GM21381 (cell line): ENCODE results near the gene CD72.
"Not testable (repeated sequence)": the region's sequence is repeated elsewhere in the genome, so short reads cannot be mapped to it uniquely, and the experiment has no call there.

Experiments used
- ATAC-seq: cut with Tn5 transposase; IDR thresholded peaks from one replicate; pipeline ENCODE4 v1.9.1; 2021; ENCODE audit warnings: mild to moderate bottlenecking, moderate library complexity; ENCODE audit not compliant: unreplicated experiment

Gene CD72

DNA sequence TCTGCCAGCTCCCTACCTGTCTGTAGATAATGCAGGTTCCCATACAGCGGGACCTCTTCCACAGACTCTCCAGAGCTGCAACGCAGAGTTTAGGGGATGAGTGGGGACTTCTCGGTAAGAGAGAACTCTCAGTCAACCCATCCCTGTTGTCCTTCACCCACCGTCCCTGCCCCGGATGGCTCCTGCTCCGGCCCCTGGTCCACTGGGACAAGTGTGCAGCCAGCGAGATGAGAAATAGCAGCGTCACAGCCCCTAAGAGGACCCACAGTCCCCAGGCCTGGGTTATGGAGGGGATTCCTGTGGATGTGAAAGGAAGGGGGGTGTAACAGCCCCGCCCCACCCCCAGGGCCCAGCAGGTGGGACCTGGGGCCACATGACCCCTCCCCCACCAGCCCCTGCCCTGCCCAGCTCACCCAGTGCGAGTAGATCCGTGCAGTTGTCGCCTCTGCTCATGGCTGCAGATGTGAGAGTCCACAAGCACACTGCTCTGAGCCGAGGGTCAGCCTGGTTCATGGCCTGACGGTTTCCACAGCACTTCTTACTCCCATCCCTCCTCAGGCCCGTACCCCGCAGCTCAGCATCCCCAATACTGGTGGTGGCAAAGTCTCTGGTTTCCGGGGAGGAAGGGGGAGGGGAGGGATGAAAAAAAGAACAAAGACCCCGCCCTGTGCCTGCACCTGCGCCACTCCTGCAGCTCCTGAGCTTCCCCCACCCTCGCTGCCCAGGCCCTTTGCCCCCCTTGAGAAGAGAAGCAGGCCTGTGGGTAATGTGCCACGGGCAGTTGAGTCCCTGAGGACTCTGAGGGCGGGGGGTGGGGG lies 32.3 kb upstream of the CD72 start, which contains the start of gene SIT1:
TSS of gene SIT1 (minus strand) at position 591 of the 818 bp plus-strand sequence. CDS start at position 513, 78 bp downstream.
- no peak for ATAC-seq

- ATAC-seq = no peak
These were observed 31.5 kb upstream of the CD72 start for GRCh38 chr9:35649431-35650340.

DNA sequence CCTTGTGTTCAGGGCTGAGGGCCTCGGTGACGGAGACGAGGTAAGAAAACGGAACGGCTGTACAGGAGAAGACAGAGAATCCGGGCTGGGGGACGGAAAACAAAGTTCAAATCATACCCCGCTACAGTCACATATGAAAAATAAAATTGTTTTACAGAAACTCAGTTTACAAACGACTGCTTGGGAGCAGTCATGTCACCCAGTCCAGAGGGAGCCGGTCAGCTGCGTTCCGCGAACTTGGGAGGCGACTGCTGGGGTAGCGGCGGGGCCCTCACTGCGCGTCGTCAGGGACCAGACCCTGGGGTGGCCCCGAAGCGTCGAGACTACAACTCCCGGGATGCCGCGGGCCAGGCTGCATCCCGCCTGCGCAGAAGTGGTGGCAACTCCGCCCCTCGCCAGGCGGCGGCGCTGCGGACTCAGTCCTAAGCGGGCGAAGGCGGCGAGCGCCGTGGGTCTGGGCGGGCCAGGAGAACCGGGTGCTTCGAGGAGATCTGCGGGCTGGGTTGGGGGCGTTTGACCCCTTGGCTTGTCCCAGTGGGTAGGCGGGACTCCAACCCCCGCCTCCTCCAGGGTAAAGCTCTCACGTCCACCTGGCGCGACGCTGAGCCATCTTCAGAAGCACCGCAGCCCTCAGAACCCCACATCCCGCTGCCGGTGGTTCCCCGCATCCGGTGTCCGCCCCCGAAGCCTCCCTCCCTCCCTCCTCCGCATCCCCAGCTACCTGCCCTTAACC lies 28.5 kb upstream of the CD72 start:
- ATAC-seq = peak; percentile 90

DNA sequence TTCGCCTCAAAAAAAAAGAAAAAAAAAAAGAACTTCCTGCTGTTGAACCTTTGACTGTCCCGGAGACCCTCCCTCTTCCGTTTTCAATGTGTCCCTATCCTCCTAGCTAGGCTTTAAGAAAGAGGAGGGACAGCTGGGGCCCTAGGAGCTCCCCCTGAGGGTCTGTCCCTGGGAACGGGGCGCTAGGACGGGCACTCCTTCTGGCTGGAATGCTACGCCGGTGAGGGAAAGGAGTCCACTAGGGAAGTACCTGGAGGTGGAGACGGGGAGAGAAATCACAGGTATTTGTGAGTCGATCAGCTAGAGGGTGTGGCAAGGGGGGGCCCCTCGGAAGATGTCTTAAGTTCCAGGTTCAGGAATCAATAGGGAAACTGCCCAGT lies 27.9 kb upstream of the CD72 start:
- ATAC-seq = no peak

GRCh38 chr9:35645736-35646135 lies 27.5 kb upstream of the CD72 start:
- not testable (repeated sequence) for ATAC-seq

GRCh38 chr9:35643046-35643445 lies 24.8 kb upstream of the CD72 start:
- no peak for ATAC-seq

- ATAC-seq = not testable (repeated sequence)
These were observed 23.3 kb upstream of the CD72 start for GRCh38 chr9:35641478-35641877.

DNA sequence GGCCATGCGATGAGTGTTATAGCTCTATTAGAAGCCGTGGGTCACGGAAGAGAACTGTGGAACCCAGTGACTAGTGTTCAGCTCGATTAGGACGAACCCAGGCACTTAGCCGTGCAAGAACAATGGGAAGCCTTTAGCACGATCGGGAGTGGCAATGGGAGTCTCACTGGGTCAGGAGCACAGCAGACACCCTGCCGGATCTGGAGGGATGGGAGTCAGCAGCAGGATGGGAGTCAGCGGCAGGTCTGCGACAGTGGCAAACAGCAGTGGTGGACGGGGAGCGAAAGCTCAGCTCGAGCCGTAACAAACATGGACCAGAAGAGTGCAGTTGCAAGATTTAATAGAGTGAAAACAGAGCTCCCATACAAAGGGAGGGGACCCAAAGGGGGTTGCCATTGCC lies 22.2 kb upstream of the CD72 start:
- not testable (repeated sequence) for ATAC-seq

DNA sequence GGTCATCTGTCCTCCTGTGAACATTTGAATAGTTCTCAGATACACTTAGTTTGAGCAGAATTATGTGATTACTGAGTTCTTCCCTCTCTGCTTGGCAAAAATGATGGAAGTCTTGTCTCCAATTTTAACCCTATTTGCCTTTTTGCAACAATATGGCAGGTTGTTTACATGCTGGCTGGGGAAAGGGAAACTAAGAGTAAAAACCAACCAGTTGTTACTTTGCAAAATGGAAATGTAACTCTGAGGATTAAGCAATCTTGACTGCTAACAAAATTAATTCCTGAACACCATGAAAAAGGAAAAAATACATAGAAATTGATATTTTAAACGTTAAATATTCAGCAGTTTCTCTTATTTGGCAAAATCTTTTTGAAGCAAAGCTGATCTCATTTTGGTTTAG lies 21.4 kb upstream of the CD72 start:
- no peak for ATAC-seq

DNA sequence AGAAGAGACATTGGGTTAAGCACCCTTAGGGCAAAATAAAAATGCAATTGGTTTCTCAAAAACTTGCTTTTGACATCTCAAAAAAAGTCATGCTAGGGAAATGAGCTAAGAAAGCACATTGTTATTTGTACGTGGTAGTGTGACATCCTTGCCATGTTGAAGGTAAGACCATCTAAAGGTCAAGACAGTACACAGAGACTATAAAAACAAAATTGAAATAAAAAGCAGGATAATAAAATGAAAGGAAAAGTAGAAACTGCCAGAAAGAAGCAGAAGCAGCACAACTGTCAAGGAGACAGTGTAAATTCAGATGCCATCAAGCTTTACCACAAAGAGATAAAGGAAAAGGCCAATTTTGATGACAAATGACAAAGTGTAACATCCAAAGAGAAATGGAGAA lies 21.0 kb upstream of the CD72 start:
- not testable (repeated sequence) for ATAC-seq

- ATAC-seq = not testable (repeated sequence)
These were observed 20.5 kb upstream of the CD72 start for GRCh38 chr9:35638751-35639150.

DNA sequence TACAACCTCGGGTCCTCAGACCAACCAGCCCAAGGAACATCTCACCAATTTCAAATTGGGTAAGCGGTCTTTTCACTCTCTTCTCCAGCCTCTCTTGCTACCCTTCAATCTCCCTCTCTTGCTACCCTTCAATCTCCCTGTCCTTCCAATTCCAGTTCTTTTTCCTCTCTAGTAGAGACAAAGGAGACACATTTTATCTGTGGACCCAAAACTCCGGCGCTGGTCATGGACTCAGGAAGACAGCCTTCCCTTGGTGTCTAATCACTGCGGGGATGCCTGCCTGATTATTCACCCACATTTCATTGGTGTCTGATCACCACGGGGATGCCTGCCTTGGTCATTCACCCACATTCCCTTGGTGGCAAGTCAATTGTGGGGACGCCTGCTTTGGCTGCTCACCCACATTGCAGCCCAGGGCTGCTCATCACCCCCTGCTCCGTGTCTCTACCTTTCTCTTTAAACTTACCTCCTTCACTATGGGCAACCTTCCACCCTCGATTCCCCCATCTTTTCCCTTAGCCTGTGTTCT lies 19.3 kb upstream of the CD72 start:
- ATAC-seq = not testable (repeated sequence)

DNA sequence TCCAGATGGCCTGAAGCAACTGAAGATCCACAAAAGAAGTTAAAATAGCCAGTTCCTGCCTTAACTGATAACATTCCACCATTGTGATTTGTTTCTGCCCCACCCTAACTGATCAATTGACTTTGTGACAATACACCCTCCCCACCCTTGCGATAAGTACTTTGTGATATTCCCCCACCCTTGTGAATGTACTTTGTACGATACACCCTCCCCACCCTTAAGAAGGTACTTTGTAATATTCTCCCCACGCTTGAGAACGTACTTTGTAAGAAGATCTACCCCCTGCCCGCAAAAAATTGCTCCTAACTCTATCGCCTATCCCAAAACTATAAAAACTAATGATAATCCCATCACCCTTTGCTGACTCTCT lies 18.6 kb upstream of the CD72 start:
- ATAC-seq = not testable (repeated sequence)

DNA sequence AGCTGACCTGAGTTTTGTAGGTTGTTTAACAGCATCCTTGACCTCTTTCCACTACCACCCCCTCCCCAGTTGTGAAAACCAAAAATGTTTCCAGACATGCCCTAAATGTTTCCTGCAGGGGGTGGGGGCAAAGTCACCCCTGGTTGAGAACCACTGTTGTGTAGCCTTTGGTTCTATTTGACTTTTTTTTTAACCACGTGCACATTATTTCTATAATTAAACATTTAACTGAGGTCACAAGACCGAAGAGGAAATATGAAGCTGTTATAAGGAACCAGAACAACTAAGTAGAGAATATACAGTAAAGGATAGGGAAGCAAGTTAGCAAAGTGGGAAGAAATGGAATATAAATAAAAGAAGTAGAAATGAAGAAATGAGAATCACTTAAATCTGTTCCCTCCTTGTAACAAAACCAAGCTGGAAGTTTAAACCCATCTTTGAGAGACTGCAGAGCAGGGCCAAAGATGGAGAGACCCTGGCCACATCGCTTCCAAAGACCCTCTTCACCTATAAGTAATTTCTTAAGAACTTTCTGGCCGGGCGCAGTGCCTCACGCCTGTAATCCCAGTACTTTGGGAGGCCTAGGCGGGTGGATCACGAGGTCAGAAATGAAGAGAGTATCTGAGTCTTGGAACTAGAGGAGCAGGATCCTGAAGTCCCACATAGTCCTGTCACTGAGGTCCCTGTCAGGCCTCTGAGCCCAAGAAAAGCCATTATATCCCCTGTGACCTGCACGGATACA lies 18.1 kb upstream of the CD72 start:
- ATAC-seq = no peak

DNA sequence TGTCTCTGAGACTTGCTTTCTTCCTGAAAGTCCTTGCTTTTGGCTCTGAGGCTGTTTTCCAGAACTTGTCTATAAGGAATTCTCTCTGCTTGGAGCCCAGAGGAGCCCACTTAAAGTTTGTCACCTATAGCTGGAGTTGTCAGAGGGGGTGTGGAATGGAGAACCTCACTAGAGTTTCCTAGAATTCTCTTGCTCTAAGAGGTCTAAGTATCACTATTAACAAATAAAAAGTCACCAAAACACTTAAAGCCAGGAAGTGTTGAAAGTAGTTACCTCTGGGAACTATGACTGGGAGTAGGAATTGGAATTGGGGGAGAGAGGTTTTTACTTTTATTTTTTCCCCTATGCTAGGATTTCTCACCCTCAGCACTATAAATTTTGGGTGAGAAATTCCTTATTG lies 17.5 kb upstream of the CD72 start:
- no peak for ATAC-seq

GRCh38 chr9:35629597-35629996 lies 11.4 kb upstream of the CD72 start:
- no peak for ATAC-seq

- ATAC-seq = no peak
These were observed 10.3 kb upstream of the CD72 start for GRCh38 chr9:35628389-35628991.

DNA sequence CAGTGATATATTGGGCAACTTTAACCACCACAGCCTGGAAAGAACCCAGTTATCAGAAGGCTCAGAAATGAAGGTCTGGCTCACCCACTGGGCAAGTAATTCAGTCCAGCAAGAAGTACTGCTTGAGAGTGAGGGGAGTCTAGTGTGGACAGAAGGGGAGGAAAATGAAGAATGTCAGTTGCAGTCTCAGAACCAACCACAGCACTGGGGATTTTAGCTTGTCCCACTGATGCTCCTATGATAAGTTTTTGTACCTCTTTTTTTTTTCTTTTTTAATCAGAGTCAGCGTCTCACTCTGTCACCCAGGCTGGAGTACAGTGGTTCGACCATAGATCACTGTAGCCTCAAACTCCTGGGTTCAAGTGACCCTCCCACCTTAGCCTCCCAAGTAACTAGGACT lies 9.4 kb upstream of the CD72 start:
- no peak for ATAC-seq

DNA sequence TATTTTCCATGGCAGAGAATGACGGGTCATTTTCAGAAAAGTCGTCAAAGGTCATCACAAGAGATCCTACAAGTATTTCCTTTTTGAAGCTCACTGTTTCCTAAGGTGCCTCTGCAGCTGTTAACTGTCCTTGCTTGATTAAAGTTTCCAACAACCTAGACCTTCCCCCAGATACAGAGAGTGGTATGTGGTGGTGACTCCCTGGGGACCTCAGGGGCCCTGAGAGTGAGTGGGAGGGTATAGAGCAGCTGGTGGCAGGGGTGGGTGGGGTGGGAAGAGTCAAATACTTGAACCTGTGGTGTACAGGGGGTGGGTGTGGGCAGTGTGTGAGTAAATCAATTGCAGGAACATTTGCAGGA lies 1.6 kb upstream of the CD72 start:
- ATAC-seq = peak; percentile 45
